HepG2 (cell line): Measurements from ENCODE around the gene ZBTB46. TPM values are rescaled to one million over a fixed set of nuclear protein-coding genes. Genes with fewer than 3 reads are reported as not detected.
A peak's percentile ranks its signal among the peaks of the same experiment; 100 is the strongest.

ENCODE experiments used
- ATAC-seq: fragments of 200-7000 bp; cut with Tn5 transposase; 3 replicates; pipeline ENCODE4 v1.9.1; 2020; ENCODE audit warnings: mild to moderate bottlenecking, moderate library complexity
- BruUV-seq: library from RNA; stranded (reverse); fragments of 400-500 nt; replicated peaks from 2 replicates; lab custom pipeline; 2021; lab: Mats Ljungman, UMichigan
- CTCF ChIA-PET: fragments of 300-600 bp; formaldehyde crosslinking; extraction: SDS; loops from one replicate; lab custom pipeline; 2021; ENCODE audit warnings: low total read pairs, inconsistent platforms, low intra/inter-chr PET ratio; lab: Yijun Ruan, JAX
- POLR2A ChIA-PET: fragments of 350-600 bp; sonication (Branson Sonifier 250); formaldehyde crosslinking; loops from one replicate; lab custom pipeline; 2020; ENCODE audit warnings: antibody characterized with exemption, inconsistent platforms; lab: Yijun Ruan, JAX
- DNase-seq: peaks from one replicate; pipeline ENCODE4 v3.0.0-alpha.2; 2015; ENCODE audit warnings: low spot score
- FAIRE-seq: peaks from 3 replicates; lab custom pipeline; 2011; peaks lifted over from hg19 to GRCh38; lab: Jason Lieb, UNC
- H2AFZ ChIP-seq: one replicate; pipeline ENCODE4 v1.6.1; 2011; ENCODE audit warnings: low read length, inconsistent platforms
- H3K27ac ChIP-seq: fragments of 300-600 bp; 3 replicates; pipeline ENCODE4 v1.8.0; 2011; ENCODE audit warnings: mixed run types, mild to moderate bottlenecking, mixed read lengths, low read length, inconsistent platforms; ENCODE audit not compliant: insufficient read depth; ENCODE audit errors: extremely low read length
- H3K27me3 ChIP-seq, 2 experiments: fragments of 200-600 bp in 1 of 2; 2 replicates in 1 of 2; 3 replicates in 1 of 2; pipeline versions ENCODE4 v1.6.0 to v1.8.0; 2011; ENCODE audit warnings: low read length in 2 of 2, mild to moderate bottlenecking in 2 of 2, moderate library complexity in 2 of 2, inconsistent platforms in 1 of 2; ENCODE audit not compliant: insufficient read depth in 2 of 2, control insufficient read depth in 1 of 2
- H3K36me3 ChIP-seq, 2 experiments: fragments of 200-600 bp in 1 of 2; replicated peaks in 1 of 2; 2 replicates in 1 of 2; 3 replicates in 1 of 2; pipeline versions ENCODE4 v1.5.1 to v1.8.0; 2011; ENCODE audit warnings: low read length in 2 of 2, inconsistent platforms in 1 of 2; ENCODE audit not compliant: insufficient read depth in 2 of 2, control insufficient read depth in 1 of 2
- H3K4me1 ChIP-seq: 2 replicates; pipeline ENCODE4 v1.5.1; 2012; ENCODE audit warnings: low read length, inconsistent platforms; ENCODE audit not compliant: insufficient read depth
- H3K4me2 ChIP-seq: 2 replicates; pipeline ENCODE4 v1.6.0; 2011; ENCODE audit warnings: low read depth, low read length, inconsistent platforms
- H3K4me3 ChIP-seq, 3 experiments: fragments of 200-600 bp in 1 of 3; sonication (generic), shearing (Covaris generic) in 1 of 3; replicated peaks in 1 of 3; 2 replicates each; pipeline ENCODE4 v1.5.1; 2011 to 2016; ENCODE audit warnings: low read length in 3 of 3, inconsistent platforms in 2 of 3, low read depth in 2 of 3, mild to moderate bottlenecking in 2 of 3, control low read depth in 1 of 3, mixed read lengths in 1 of 3; ENCODE audit not compliant: insufficient read depth in 1 of 3
- H3K79me2 ChIP-seq: one replicate; pipeline ENCODE4 v1.6.1; 2011; ENCODE audit warnings: low read length, inconsistent platforms; ENCODE audit not compliant: insufficient read depth
- H3K9ac ChIP-seq: 2 replicates; pipeline ENCODE4 v1.6.0; 2011; ENCODE audit warnings: mild to moderate bottlenecking, low read depth, low read length, inconsistent platforms; ENCODE audit not compliant: insufficient read depth
- H3K9me3 ChIP-seq: 2 replicates; pipeline ENCODE4 v1.5.1; 2012; ENCODE audit warnings: mild to moderate bottlenecking, low read length
- H4K20me1 ChIP-seq: 2 replicates; pipeline ENCODE4 v1.6.0; 2011; ENCODE audit warnings: inconsistent platforms, mild to moderate bottlenecking, low read length, moderate library complexity; ENCODE audit not compliant: insufficient read depth
- DZIP1 ChIP-seq: sonication (generic); formaldehyde crosslinking; IDR thresholded peaks from 2 replicates; pipeline ENCODE4 v1.5.0; 2020; ENCODE audit warnings: mild to moderate bottlenecking, missing genetic modification reagents
- HNRNPL ChIP-seq: fragments of 200-400 bp; formaldehyde crosslinking; IDR thresholded peaks from 2 replicates; pipeline ENCODE4 v1.6.1; 2017; ENCODE audit warnings: mild to moderate bottlenecking, low read depth, low read length
- KLF12 ChIP-seq: sonication (generic); formaldehyde crosslinking; IDR thresholded peaks from 2 replicates; pipeline ENCODE4 v1.4.0; 2020; ENCODE audit warnings: missing genetic modification reagents, borderline replicate concordance
- NFIB ChIP-seq: sonication (generic); formaldehyde crosslinking; IDR thresholded peaks from 2 replicates; pipeline ENCODE4 v1.9.0; 2021; ENCODE audit warnings: missing genetic modification reagents, mild to moderate bottlenecking, borderline replicate concordance
- NRL ChIP-seq: sonication (generic); formaldehyde crosslinking; IDR thresholded peaks from 2 replicates; pipeline ENCODE4 v1.5.0; 2020; ENCODE audit warnings: missing genetic modification reagents, mild to moderate bottlenecking, moderate library complexity, borderline replicate concordance
- SRSF9 ChIP-seq: fragments of 200-400 bp; formaldehyde crosslinking; IDR thresholded peaks from 2 replicates; pipeline ENCODE4 v1.6.1; 2018; ENCODE audit warnings: borderline replicate concordance, mild to moderate bottlenecking, low read depth, low read length; ENCODE audit not compliant: insufficient read depth, poor library complexity, severe bottlenecking
- TRIM24 ChIP-seq: sonication (generic); formaldehyde crosslinking; IDR thresholded peaks from 2 replicates; pipeline ENCODE4 v1.8.0; 2022; ENCODE audit warnings: mild to moderate bottlenecking, missing genetic modification reagents
- ZNF280B ChIP-seq: sonication (generic); formaldehyde crosslinking; IDR thresholded peaks from 2 replicates; pipeline ENCODE4 v1.5.0; 2020; ENCODE audit warnings: missing genetic modification reagents, mild to moderate bottlenecking, borderline replicate concordance
- ZNF891 ChIP-seq: sonication (generic); formaldehyde crosslinking; IDR thresholded peaks from 2 replicates; pipeline ENCODE4 v1.5.0; 2020; ENCODE audit warnings: mild to moderate bottlenecking, missing genetic modification reagents
- WGBS: methylation state at CpG from one replicate; pipeline ENCODE4 v1.1.6; 2017; ENCODE audit warnings: low lambda C conversion rate; 5-methylcytosine and 5-hydroxymethylcytosine counted together
- in situ Hi-C: cut with HindIII; loops from 2 replicates; pipeline ENCODE4 v1.10.0; 2017; ENCODE audit warnings: low pct_unique_long_range_greater_than_20kb; ENCODE audit not compliant: extremely low pct_ligation_motif_present
- intact Hi-C: fragments of 100-400 bp; cut with micrococcal nuclease; formaldehyde crosslinking; loops from one replicate; pipeline ENCODE4 v1.10.0; 2022; ENCODE audit not compliant: unreplicated experiment
- polyA plus RNA-seq, 8 experiments: library from polyadenylated mRNA; depleted of rRNA in 3 of 8; stranded (reverse) in 7 of 8; unstranded in 1 of 8; fragments of >200 nt; fragmentation: Illumina TruSeq in 4 of 8; extraction: Trizol in 4 of 8; gene quantifications; 2 replicates each; pipeline versions ENCODE4 v1.2.1 to v1.2.3, GENCODE V29; 2011 to 2016; ENCODE audit warnings: low read depth in 4 of 8, missing spikeins in 1 of 8, mixed read lengths in 1 of 8; ENCODE audit not compliant: insufficient read depth in 1 of 8
- total RNA-seq, 5 experiments: library from RNA; depleted of rRNA; stranded (reverse); fragments of >200 nt; fragmentation: Illumina TruSeq; extraction: Trizol; gene quantifications; 2 replicates each; pipeline ENCODE4 v1.2.3, GENCODE V29; 2016; ENCODE audit warnings: low read depth in 1 of 5

Gene ZBTB46
- total and polyA plus RNA-seq, 2 of the 13 experiments (the other 11 are each of a cell fraction or from before 2014, with no cell fraction given): 1.6 to 13.5 TPM

- ATAC-seq (no peak; the same call in 2 of the 3 replicates), FAIRE-seq (no peak), DNase-seq (no peak)
- ChIA-PET POLR2A (interaction anchor here (1.2 kb wide), 1 partner anchor 70 kb away, joined by 5 read pairs; the partner anchor contains the start of gene TPD52L2), CTCF (interaction anchor here (1.6 kb wide), 1 partner anchor 9 kb away, joined by 6 read pairs; no protein-coding TSS in a partner anchor)
- no peak overlapping the region for H3K4me2 ChIP-seq
- 81% methylated on average over 28 of the region's 30 CpGs for WGBS
- TF ChIP-seq SRSF9 (no peak), DZIP1 (CRISPR knock-in tag) (peak; percentile 64; the same call in 1 of the 2 replicates), NRL (CRISPR knock-in tag) (0 out of 2 replicates have a peak, but pooled peaks have one; percentile 33), NFIB (CRISPR knock-in tag) (0 out of 2 replicates have a peak, but pooled peaks have one; percentile 54), HNRNPL (0 out of 2 replicates have a peak, but pooled peaks have one; percentile 35), ZNF280B (peak; percentile 28; the same call in 1 of the 2 replicates), KLF12 (CRISPR knock-in tag) (no peak), ZNF891 (CRISPR knock-in tag) (peak; percentile 77; the same call in 1 of the 2 replicates), TRIM24 (no peak)
- no peaks in the 10 kb centered on the region for H3K27me3 ChIP-seq
- no peaks in the 10 kb centered on the region for H4K20me1 ChIP-seq
- H3K9ac ChIP-seq: no peak overlapping the region
- H3K4me1 ChIP-seq: peaks cover 21% of the 10 kb centered on the region
- no peak overlapping the region for H3K27ac ChIP-seq
- no peak overlapping the region for H3K4me3 ChIP-seq
- in situ Hi-C loops (no loop called here), intact Hi-C loops (no loop called here)
- H3K36me3 ChIP-seq: no peaks in the 10 kb centered on the region
- no peak overlapping the region for H2AFZ ChIP-seq
- no TSS peak for BruUV-seq
- no peaks in the 10 kb centered on the region for H3K9me3 ChIP-seq
- H3K79me2 ChIP-seq: no peaks in the 10 kb centered on the region
Observed at GRCh38 chr20:63795178-63795830, 35.8 kb downstream of the ZBTB46 start.
